KG1 (cell line): Measurements from ENCODE around the gene CLEC2D.
"Not testable (repeated sequence)": the region's sequence is repeated elsewhere in the genome, so short reads cannot be mapped to it uniquely, and the experiment has no call there.

Experiments
- DNase-seq: peaks from one replicate; lab custom pipeline; 2025; lab: John Stamatoyannopoulos, UW

Gene CLEC2D

GRCh38 chr12:9729082-9729481 lies 59.6 kb downstream of the CLEC2D start:
- DNase-seq: no peak

GRCh38 chr12:9730011-9730410 lies 60.5 kb downstream of the CLEC2D start:
- no peak for DNase-seq

- no peak for DNase-seq
Observed at GRCh38 chr12:9730591-9730990, 61.1 kb downstream of the CLEC2D start.

GRCh38 chr12:9731393-9731792 lies 61.9 kb downstream of the CLEC2D start:
- no peak for DNase-seq

DNA sequence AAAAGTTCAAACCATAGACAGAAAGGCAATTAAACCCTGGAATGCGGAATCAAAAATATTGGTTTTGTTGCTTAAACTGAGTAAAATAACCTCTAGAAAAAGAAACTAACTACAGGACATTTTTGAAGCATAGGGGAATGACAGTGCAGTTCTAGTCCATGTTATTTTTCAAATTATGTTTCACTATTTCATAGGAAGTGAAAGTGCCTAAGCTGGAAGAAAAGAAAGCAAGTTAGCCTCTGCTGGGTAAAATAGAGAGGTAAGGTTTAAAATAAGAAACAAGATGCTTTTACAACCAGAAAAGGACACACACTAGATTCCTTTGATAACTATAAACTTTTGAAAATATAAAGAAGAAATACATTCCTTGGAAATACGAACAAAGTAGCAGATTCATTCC lies 62.3 kb downstream of the CLEC2D start:
- peak; percentile 27 for DNase-seq

GRCh38 chr12:9732921-9733461 lies 63.5 kb downstream of the CLEC2D start, which contains the start of gene CLECL1:
Gene CLECL1 (minus strand): TSS chr12:9733097.
- DNase-seq: no peak

DNA sequence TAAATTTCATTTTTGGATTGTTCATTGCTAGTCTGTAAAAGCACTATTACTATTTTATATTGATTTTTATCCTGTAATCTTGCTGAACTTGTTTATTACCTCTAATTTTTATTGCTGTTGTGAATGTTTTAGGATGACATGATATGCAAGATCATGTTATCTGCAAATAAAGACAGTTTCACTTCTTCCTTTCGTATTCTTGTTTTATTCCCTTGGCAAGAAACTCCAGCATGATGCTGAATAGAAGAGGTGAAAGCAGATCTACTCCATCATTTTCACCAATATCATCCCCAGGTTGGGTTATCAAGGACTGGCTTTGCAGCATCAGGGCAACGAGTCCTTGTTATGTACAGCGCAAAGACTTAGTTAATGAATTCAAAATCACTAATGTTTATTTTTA lies 66.1 kb downstream of the CLEC2D start:
- no peak for DNase-seq

DNA sequence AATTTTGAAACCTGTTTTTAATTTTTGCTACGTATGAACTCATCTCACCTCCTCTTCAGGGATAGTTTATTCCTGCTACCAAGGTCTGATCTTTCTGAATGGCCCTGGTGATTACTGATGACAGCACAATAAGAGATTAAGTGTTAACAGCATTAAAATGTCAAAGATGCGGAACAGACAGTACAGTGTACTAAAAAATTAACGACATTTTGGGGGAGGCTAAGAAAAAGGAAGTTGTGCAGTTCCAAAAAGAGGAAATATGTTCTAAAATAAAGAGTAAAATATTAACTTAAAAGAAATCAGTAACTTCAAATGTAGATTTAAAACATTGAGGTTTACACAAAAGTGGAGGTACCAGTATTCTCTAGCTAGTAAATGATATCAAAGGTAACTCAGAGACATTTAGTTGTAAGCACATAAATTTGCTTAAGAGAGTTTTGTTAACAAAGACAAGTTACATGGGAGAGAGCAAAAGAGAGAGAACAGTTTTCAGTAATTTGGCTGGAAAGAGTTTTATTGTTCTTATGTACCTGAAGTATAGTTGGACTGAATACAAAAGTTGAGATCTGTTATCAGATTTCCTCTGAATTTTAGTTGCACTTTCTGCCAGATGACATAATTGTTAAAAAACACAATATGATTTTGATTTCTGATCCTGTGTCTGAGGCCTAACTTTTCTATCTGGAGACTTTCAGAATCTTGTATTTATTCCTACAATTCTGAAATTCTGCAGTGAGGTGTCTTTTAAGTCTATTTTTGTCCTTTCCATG lies 67.6 kb downstream of the CLEC2D start:
- peak; percentile 89 for DNase-seq

DNA sequence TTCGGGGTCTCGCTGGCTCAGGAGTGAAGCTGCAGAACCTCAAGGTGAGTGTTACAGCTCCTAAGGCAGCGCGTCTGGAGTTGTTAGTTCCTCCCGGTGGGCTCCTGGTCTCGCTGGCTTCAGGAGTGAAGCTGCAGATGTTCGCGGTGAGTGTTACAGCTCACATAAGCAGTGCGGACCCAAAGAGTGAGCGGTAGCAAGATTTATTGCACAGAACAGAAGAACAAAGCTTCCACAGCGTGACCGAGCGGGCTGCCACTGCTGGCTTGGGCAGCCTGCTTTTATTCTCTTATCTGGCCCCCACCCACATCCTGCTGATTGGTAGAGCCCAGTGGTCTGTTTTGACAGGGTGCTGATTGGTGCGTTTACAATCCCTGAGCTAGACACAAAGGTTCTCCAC lies 69.4 kb downstream of the CLEC2D start:
- DNase-seq: not testable (repeated sequence)

DNA sequence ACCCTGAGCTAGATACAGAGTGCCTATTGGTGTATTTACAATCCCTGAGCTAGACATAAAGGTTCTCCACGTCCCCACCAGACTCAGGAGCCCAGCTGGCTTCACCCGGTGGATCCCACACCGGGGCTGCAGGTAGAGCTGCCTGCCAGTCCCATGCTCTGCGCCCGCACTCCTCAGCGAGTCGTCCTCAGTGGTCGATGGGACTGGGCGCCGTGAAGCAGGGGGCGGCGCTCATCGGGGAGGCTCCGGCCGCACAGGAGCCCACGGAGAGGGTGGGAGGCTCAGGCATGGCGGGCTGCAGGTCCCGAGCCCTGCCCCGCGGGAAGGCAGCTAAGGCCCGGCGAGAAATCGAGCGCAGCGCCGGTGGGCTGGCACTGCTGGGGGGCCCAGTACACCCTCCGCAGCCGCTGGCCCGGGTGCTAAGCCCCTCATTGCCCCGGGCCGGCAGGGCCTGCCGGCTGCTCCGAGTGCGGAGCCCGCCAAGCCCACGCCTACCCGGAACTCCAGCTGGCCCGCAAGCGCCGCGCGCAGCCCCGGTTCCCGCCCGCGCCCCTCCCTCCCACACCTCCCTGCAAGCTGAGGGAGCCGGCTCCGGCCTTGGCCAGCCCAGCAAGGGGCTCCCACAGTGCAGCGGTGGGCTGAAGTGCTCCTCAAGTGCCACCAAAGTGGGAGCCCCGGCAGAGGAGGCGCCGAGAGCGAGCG lies 70.0 kb downstream of the CLEC2D start:
- DNase-seq: not testable (repeated sequence)

DNA sequence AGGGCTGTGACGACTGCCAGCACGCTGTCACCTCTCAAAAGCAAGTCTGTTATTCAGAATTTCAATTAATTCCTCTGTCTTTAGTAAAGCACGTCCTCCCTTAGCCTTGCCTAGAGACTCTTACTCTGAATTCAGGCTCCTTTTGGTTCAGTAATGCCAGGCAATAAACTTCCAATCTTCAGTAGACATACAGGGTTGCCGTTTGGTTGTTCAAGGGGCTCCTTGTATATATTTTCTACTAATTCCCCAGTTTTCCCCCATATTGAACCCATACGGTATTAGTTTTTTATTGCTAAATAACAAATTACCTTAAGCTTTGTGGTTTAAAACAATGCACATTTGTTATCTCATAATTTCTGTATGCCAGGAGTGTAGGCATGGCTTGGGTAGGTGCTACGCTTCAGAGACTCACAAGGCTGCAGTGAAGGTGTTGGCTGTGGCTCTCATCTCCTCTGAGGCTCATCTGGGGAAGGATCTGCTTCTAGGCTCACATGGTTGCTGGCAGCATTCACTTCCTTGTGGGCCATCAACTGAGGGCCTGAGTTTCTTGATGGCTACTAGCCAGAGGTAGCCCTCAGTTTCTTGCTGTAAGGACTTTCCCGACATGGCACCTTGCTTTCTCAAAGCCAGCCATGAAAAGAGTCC lies 70.7 kb downstream of the CLEC2D start:
- DNase-seq: no peak

GRCh38 chr12:9741726-9742125 lies 72.2 kb downstream of the CLEC2D start:
- DNase-seq: peak; percentile 29

GRCh38 chr12:9742661-9743060 lies 73.1 kb downstream of the CLEC2D start:
- no peak for DNase-seq

DNA sequence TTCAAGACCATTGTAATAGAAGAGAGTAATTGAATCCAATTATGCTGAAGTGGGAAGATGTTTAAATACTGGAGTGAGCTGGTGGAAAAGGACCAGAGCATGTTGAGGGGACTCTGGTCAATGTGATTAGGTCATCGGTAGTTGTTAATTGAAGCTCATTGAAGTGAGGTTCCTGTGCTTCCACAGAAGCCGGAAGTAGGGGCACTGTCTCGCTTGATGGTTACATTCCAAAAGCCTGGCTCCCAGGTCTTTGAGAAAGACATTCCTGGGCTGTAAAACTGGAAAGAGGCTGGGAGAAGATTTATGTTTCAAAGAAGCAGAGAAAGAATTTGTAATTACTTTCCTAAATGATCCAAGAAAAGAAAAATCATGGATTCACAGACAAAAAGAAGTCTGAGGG lies 75.7 kb downstream of the CLEC2D start:
- DNase-seq: no peak
